COR-L47 (cell line): ENCODE measurements around the gene GPRIN3.
A peak's percentile ranks its signal among the peaks of the same experiment; 100 is the strongest.
"Not testable (repeated sequence)": the region's sequence is repeated elsewhere in the genome, so short reads cannot be mapped to it uniquely, and the experiment has no call there.

Experiments
- DNase-seq: peaks from one replicate; lab custom pipeline; 2025; lab: John Stamatoyannopoulos, UW

The GPRIN3 gene

DNA sequence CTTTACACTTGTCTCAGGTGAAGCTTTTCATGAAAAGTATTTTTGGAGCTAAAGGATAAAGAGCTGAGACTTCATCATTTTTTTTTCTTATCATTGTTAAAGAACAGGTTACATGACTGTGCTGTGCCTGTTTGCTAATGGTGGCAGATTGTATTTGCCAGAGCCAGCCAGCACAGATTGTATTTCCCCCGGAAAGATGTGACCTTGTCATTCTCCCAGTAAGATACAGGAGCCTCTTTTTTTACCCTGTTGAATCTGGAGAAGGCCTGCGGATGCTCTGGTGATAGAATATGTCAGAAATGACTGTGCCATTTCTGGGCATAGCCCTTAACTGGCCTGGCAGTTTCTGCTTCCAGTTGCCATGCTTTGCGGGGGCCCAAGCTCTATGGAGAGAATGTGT is 91.9 kb downstream of the GPRIN3 start:
- no peak for DNase-seq

DNA sequence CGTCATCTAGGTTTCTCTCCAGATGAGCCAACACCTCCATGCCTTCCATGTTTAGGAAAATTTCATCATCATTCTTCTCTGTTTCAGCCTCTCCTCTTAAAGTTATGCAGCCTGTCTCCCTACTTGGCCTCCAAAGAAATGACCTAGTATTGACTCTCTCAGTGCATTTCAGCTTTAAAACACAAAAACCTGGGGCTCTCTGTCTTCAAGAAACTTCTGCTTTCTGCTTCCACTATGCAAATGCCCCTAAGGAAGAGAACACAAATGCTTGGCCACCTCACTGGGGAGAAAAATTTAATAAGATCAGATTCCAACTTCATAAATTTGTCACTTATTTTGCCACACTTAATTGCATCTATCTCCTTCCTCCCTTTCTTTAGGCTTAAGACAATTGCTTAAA is 93.3 kb downstream of the GPRIN3 start:
- no peak for DNase-seq

DNA sequence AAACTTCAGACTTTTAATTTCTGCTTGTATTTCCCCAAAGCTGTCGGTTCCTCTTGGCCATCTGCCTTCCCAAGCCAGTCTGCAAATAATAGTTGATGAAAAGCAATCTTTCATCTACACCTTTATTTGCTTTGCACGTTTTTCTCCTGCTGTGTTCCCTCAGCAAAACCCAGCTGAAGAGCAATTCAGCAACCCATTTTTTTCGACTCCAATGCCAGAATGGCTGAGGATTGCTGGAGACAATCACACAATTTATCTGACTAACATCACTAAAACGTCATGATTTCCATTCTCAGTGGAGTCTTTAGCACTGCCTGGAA is 94.3 kb downstream of the GPRIN3 start:
- DNase-seq: peak; percentile 43

DNA sequence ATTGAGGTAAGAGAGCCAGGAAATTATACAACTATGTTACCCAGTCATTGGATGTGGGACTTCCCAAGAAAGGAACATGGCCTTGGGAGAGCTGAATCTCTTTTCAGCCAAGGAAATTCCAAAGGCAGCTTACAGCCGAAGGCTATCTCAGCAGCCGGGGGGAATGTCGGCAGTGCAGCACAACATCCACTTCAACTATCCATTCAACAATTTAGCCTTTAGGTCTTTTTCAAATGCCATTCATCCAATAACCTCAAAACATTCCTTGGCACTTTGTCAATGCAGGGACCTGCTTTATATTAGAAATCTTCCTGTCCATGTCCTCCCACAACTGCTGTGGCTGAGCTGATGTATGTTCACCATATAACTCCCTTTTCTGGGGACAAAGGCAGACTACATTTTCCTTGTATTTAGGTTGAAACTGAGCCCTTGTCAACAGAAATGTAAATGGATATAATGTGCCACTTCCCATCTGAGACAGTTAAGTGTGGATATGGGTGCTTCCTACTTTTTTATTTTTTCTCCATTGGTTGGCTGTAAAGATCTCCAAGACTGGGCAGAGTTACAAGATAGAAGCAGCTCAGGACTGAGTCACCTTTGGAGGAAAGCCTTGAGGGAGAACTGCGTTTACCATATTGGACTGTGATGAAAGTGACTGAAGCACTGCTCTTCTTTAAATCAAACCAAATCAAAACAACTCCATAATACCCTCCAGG is 94.8 kb downstream of the GPRIN3 start:
- DNase-seq: no peak

DNA sequence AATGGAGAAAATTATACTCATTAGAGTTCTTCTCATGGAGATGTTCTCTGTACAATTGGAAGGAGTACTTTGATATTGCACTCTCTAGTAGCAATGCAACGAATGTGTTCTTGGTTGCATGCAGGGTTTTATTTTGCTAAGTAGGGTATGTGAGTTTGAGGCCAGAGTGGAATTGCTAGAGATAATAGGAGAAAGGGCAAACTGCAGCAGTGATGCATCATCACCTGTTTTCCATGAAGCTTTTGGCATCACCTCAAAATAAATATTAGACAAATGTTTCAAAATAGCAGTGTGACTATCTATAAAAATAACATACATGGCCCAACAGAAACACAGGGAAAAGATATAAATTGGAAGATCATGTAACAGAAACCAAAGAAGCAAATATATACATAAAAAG is 103.0 kb downstream of the GPRIN3 start:
- no peak for DNase-seq

DNA sequence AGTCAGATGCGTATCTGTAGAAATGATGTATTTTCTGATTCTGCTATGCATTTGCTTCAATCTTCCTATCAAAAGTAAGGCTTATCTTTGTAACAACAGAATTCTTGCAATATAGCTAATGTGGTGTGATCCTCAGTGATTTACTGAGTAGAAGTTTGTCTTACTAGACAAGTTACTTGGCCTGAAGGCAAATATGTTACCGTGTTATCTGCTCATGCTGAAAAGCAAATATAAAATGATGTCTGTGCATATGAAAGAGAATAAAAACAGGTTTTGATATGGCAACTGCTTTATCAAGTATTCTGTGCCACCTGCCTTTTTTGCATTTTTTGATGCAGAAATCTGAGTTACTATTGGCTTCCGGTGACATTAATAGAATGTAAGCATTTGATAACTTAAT is 103.7 kb downstream of the GPRIN3 start:
- DNase-seq: no peak

DNA sequence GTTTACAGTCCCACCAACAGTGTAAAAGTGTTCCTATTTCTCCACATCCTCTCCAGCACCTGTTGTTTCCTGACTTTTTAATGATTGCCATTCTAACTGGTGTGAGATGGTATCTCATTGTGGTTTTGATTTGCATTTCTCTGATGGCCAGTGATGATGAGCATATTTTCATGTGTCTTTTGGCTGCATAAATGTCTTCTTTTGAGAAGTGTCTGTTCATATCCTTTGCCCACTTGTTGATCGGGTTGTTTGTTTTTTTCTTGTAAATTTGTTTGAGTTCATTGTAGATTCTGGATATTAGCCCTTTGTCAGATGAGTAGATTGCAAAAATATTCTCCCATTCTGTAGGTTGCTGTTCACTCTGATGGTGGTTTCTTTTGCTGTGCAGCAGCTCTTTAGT is 108.2 kb downstream of the GPRIN3 start:
- not testable (repeated sequence) for DNase-seq

DNA sequence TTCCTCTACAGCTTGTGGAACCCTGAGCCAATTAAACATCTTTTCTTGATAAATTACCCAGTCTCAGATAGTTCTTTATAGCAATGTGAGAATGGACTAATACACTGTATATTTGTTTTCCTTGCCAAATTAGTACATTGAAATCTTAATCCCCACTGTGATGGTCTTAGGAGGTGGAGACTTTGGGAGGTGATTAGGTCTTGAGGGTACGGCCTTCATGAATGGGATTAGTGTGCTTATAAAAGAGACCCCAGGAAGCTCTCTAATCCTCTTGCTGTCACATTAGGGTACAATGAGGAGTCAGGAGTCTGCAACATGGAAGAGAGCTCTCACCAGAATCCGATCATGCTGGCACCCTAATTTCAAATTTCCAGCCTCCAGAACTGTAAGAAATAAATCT is 109.7 kb downstream of the GPRIN3 start:
- no peak for DNase-seq

DNA sequence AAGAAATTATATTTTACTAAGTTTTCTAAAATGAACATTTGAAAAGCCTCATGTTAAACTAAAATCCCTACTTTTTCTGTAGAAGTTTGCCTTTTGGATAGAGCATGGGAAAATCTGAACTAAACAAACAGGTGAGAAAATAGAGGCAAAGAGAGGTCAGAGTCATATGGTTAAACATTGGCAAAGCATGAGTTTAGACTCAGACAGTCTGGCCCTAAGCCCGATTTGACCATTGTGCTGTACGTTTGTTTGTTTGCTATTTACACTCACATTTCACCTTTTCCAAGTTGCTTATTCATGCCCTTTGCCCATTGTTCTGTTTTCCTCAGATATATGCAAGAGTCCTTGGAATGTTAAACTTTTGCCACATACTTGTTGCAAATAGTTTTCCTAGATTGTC is 110.9 kb downstream of the GPRIN3 start:
- no peak for DNase-seq

DNA sequence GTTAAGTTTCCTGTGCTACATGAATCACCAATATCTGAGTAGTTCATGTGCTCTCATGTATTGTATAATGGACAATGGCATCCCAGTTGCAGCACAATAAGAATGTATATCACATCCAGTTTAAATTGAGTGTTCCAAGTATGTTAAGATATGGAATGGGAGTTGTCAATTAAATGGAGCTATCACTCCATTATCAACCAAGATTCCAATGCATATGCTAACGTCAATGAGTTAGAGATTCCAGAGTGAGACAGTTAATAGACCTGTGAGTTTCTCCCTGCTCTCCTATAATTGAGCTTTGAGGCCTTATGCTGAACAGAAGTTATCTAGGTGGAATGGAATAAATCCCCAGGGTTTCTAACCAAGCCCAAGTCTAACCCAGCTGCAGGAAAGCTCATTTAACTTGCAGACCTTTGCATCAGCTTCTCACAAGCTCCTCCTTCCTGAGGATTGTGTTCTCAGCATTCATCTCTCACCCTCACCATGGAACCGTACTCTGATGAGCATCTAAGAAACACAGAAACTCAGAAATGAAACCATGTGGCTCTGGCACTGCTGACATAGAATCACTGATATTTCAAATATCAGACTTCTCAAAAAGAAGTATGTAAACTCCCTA is 111.4 kb downstream of the GPRIN3 start:
- no peak for DNase-seq

DNA sequence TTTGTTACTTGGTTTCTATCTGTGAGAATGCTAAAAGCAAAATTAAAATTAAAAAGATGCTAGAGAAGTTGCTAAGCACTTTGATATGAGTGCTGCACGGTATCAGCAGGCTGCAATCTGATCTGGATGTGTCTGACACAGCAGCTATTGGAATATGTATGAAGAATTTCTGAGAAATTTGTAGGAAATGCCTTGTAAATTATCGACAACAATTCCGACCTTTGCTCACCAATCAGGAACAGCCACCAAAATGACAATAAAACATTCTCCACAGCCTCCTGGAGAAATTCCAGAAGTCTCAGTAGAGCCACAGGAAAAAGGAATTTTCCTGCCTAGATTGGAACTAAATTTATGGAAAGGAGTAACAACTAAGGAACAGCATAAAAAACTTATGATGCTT is 113.8 kb downstream of the GPRIN3 start:
- DNase-seq: no peak
